Fibroblast of villous mesenchyme (primary cell): Measurements from ENCODE around the gene GLA. TPM values are rescaled to one million over a fixed set of nuclear protein-coding genes. Genes with fewer than 3 reads are reported as not detected.

Source experiments
- DNase-seq: peaks from one replicate; pipeline ENCODE4 v3.0.0-alpha.2; 2010; ENCODE audit warnings: low read depth
- H3K4me3 ChIP-seq: 2 replicates; pipeline ENCODE4 v1.5.1; 2011; ENCODE audit warnings: low read depth, mild to moderate bottlenecking, low read length
- total RNA-seq: library from RNA; depleted of rRNA; stranded (reverse); fragments of >200 nt; gene quantifications from 2 replicates; pipeline ENCODE4 v1.2.3, GENCODE V29; 2012
- TF ChIP-seq, protein P1 (sequence below): IDR thresholded peaks from 2 replicates; pipeline ENCODE4 v1.5.1; 2012; ENCODE audit warnings: low read depth, mild to moderate bottlenecking, low read length; ENCODE audit not compliant: insufficient read depth

The GLA gene
- total RNA-seq, 1 donor = 45.8 TPM

GRCh38 chrX:101416691-101417090, 9.0 kb upstream of the GLA start:
- DNase-seq = peak; percentile 65
- H3K4me3 ChIP-seq = no peak overlapping the region
- TF ChIP-seq, protein P1, sequence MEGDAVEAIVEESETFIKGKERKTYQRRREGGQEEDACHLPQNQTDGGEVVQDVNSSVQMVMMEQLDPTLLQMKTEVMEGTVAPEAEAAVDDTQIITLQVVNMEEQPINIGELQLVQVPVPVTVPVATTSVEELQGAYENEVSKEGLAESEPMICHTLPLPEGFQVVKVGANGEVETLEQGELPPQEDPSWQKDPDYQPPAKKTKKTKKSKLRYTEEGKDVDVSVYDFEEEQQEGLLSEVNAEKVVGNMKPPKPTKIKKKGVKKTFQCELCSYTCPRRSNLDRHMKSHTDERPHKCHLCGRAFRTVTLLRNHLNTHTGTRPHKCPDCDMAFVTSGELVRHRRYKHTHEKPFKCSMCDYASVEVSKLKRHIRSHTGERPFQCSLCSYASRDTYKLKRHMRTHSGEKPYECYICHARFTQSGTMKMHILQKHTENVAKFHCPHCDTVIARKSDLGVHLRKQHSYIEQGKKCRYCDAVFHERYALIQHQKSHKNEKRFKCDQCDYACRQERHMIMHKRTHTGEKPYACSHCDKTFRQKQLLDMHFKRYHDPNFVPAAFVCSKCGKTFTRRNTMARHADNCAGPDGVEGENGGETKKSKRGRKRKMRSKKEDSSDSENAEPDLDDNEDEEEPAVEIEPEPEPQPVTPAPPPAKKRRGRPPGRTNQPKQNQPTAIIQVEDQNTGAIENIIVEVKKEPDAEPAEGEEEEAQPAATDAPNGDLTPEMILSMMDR = no peak

DNA sequence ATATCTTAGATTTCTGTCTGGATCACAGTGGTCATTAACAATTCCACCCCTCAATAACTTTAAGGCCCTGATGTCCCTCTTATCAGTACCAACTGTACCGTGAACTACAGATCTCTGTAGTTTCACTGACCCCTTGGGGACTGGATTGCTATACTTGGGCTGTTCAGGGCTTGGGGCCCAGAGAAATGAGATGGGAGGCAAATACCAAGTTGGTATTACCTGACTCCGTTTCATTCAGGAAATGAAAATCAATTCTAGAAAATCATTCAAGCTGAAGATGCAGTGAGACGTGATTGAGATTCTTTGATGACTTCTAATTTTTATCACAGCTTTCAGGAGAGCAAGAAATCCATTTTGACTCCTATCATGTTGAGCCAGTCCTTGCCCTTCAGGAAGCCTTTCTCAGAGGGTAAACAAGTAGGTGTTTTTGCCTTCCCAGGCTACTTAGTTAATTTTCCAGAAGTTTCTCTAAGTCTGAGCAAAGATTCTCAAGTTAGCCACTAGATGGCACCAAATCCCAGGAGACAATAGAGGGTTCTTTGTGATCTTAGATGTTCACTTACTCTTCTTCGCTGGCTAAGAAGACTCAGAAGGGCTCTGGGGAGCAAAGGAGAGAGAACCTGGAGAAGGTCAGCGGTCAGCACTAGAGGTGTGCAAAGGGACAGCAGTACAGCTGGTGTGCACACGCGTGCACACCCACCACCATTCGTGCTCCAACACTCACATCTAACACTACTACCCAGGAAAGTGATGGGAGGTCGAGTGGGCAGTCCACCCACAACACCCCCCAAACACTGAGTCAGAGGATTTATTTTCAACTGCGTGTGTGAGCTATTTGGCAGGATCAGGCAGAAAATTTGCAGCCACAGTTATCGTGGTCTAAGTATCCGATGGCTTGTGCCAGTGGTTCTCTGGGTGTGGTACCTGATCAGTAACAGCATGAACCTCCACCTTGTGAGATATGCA, 7.7 kb upstream of the GLA start:
- H3K4me3 ChIP-seq = no peak overlapping the region
- TF ChIP-seq, protein P1 = peak; percentile 69
- DNase-seq = peak; percentile 85

GRCh38 chrX:101411984-101412383, 4.3 kb upstream of the GLA start:
- TF ChIP-seq, protein P1 = no peak
- DNase-seq = no peak
- H3K4me3 ChIP-seq = no peak overlapping the region

DNA sequence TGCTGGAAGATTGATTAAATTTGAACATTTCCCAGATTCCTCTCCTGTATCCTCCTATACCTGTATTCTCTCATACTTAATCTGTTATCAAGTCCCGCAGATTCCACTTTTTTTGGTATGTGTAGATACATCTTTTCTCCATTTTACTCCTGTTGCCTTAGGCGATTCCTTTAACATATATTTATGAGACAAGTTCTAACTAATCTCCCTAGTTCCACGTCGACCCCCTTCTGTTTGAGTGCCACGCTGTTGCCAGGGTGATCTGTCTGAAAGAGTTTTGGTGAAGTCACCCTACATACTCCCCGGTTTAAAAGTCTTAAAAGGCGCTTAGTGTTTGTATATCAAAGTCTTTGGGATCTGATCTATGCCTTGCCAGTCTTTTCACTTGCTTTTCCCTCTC, 2.7 kb upstream of the GLA start:
- H3K4me3 ChIP-seq = peak overlapping the region; percentile 76
- no peak for DNase-seq
- TF ChIP-seq, protein P1 = no peak

DNA sequence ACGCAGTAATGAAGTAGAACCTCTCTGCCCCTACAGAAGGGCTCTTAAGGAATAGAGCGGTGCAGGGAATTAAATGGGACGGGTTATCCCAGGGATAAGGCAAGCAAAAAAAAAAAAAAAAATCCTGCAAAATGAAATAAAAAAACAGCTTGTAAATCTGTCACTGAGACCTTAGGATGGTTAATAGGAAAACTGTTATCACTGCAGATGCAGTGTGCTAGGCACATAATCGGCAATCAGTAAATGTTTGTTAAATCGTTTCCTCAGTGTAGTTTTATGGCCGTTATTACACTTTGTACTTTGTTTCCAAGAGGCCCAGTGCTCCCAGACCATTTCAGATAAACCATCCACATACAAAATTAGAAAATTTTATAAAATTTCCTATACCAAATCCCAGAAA, 1.3 kb upstream of the GLA start:
- DNase-seq = peak; percentile 44
- peak overlapping the region; percentile 76 for H3K4me3 ChIP-seq
- TF ChIP-seq, protein P1 = no peak

DNA sequence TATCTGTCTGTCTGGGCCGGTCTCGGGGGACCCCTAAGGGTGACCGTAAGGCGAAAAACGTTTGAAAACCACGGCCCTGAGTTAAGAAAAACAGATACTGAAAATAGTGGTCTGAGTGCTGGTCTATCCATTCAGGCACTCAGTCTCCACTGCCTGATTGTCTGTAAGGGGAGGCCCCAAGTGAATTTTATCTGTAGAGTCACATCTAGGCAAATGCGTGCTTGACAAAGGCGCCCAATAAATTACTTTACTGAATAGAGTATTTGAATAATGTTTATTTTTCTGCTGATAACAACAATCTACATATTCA, 762 bp upstream of the GLA start:
- TF ChIP-seq, protein P1 = no peak
- peak overlapping the region; percentile 76 for H3K4me3 ChIP-seq
- no peak for DNase-seq
